Testis (tissue), 3 donors: ENCODE results near the gene WLS. TPM values are rescaled to one million over a fixed set of nuclear protein-coding genes. Genes with fewer than 3 reads are reported as not detected.

Experiments
- DNase-seq: peaks from one replicate; pipeline ENCODE4 v3.0.0-alpha.2; 2019
- H3K27ac ChIP-seq, 2 donors: fragments of 200-600 bp; sonication (generic); one replicate each; pipeline ENCODE4 v1.5.1; 2019
- H3K27me3 ChIP-seq: fragments of 200-600 bp; sonication (generic); one replicate; pipeline ENCODE4 v1.5.1; 2019
- H3K36me3 ChIP-seq: fragments of 200-600 bp; sonication (generic); one replicate; pipeline ENCODE4 v1.5.1; 2017; ENCODE audit warnings: low read depth; ENCODE audit errors: missing control alignments
- H3K4me1 ChIP-seq: fragments of 200-600 bp; sonication (generic); one replicate; pipeline ENCODE4 v1.5.1; 2019
- H3K4me3 ChIP-seq, 2 donors: fragments of 200-600 bp; sonication (generic); one replicate each; pipeline ENCODE4 v1.5.1; 2017 to 2019
- H3K9me3 ChIP-seq: fragments of 200-600 bp; sonication (generic); one replicate; pipeline ENCODE4 v1.5.1; 2017
- CTCF ChIP-seq, 3 experiments: fragments of 450-650 bp in 2 of 3; fragments of 200-600 bp in 1 of 3; sonication (generic) in 1 of 3; IDR thresholded peaks; one replicate each; pipeline ENCODE4 v1.5.1; 2016 to 2019; ENCODE audit warnings: antibody characterized with exemption in 3 of 3, mild to moderate bottlenecking in 2 of 3, moderate library complexity in 1 of 3
- POLR2A ChIP-seq: fragments of 450-650 bp; IDR thresholded peaks from one replicate; pipeline ENCODE4 v1.6.1; 2017; ENCODE audit warnings: antibody characterized with exemption, mild to moderate bottlenecking, moderate library complexity
- WGBS, 2 donors: methylation state at CpG; one replicate each; pipeline ENCODE4 v1.1.5; 2018; 5-methylcytosine and 5-hydroxymethylcytosine counted together
- intact Hi-C: fragments of 100-400 bp; cut with DNase I; formaldehyde crosslinking; loops from one replicate; pipeline ENCODE4 v1.15.1; 2023; ENCODE audit warnings: low total_unique reads
- polyA plus RNA-seq: library from polyadenylated mRNA; stranded (reverse); fragments of 350-450 nt; fragmentation: Illumina TruSeq; extraction: RNeasy Lipid Tissue Mini Kit (QIAGEN cat#74804); gene quantifications from one replicate; pipeline ENCODE4 v1.2.3, GENCODE V29; 2014; ENCODE audit warnings: low read depth, low replicate concordance; ENCODE audit not compliant: insufficient read depth
- total RNA-seq, 2 donors: library from RNA; depleted of rRNA; stranded (reverse); fragments of >200 nt; gene quantifications; one replicate each; pipeline ENCODE4 v1.2.3, GENCODE V29; 2016

The WLS gene
- total and polyA plus RNA-seq, 3 donors from 2014 or later, result 32.6 to 93.7 (median 75.5) TPM

GRCh38 chr1:68115308-68115707 is 117.0 kb downstream of the WLS start:
- Histone ChIP-seq H3K27me3 (no peaks in the 10 kb centered on the region), H3K4me3 (no peak overlapping the region), H3K4me1 (peaks cover 15% of the 10 kb centered on the region), H3K36me3 (no peaks in the 10 kb centered on the region), H3K9me3 (no peaks in the 10 kb centered on the region), H3K27ac (no peak overlapping the region)
- 72 to 73% methylated on average over 4 of the region's 4 CpGs for WGBS, 2 donors
- DNase-seq, result no peak
- intact Hi-C loops, result loop anchor here (5.0 to 10.0 kb wide), 3 partner anchors 227 to 351 kb away; no protein-coding TSS in a partner anchor
- TF ChIP-seq POLR2A, result no peak
- no peak for TF ChIP-seq CTCF (IDR thresholded peaks at IDR 0.05)

GRCh38 chr1:68113966-68114365 is 118.4 kb downstream of the WLS start:
- H3K36me3 ChIP-seq, result no peaks in the 10 kb centered on the region
- no peak for DNase-seq
- 83 to 88% methylated on average over 3 of the region's 3 CpGs for WGBS, 2 donors
- TF ChIP-seq CTCF (IDR thresholded peaks at IDR 0.05) (no peak), POLR2A (no peak)
- H3K27me3 ChIP-seq, result no peaks in the 10 kb centered on the region
- H3K27ac ChIP-seq, result no peak overlapping the region
- intact Hi-C loops, result loop anchor here (10.0 kb wide), 2 partner anchors 259 to 349 kb away; no protein-coding TSS in a partner anchor
- H3K4me3 ChIP-seq, result no peak overlapping the region
- H3K9me3 ChIP-seq, result no peaks in the 10 kb centered on the region
- H3K4me1 ChIP-seq, result peaks cover 15% of the 10 kb centered on the region

GRCh38 chr1:68112835-68113243 is 119.5 kb downstream of the WLS start:
- Histone ChIP-seq H3K27ac (no peak overlapping the region), H3K4me1 (peaks cover 15% of the 10 kb centered on the region), H3K9me3 (no peaks in the 10 kb centered on the region), H3K36me3 (no peaks in the 10 kb centered on the region), H3K27me3 (no peaks in the 10 kb centered on the region), H3K4me3 (no peak overlapping the region)
- 46 to 47% methylated on average over 7 of the region's 7 CpGs for WGBS, 2 donors
- TF ChIP-seq CTCF (IDR thresholded peaks at IDR 0.05) (no peak), POLR2A (no peak)
- intact Hi-C loops, result loop anchor here (10.0 kb wide), 2 partner anchors 258 to 348 kb away; no protein-coding TSS in a partner anchor
- DNase-seq, result peak; percentile 32

GRCh38 chr1:68111519-68112436 is 120.5 kb downstream of the WLS start:
- 47 to 55% methylated on average over 7 of the region's 7 CpGs for WGBS, 2 donors
- H3K27ac ChIP-seq, result no peak overlapping the region

More at GRCh38 chr1:68111519-68112436, 120.5 kb downstream of the WLS start:
- intact Hi-C loops, result loop anchor here (10.0 kb wide), 2 partner anchors 257 to 347 kb away; no protein-coding TSS in a partner anchor
- peak; percentile 39 to 63 (median 60) for TF ChIP-seq CTCF (IDR thresholded peaks at IDR 0.05)
- no peak for TF ChIP-seq POLR2A
- H3K4me1 ChIP-seq, result peaks cover 15% of the 10 kb centered on the region
- DNase-seq, result peak; percentile 83
- H3K27me3 ChIP-seq, result no peaks in the 10 kb centered on the region
- H3K9me3 ChIP-seq, result no peaks in the 10 kb centered on the region
- H3K4me3 ChIP-seq, result no peak overlapping the region
- no peaks in the 10 kb centered on the region for H3K36me3 ChIP-seq
